HG02884 (cell line): ENCODE measurements around the gene TEDC2.

Experiments
- ATAC-seq: cut with Tn5 transposase; IDR thresholded peaks from one replicate; pipeline ENCODE4 v1.9.1; 2021; ENCODE audit warnings: mild to moderate bottlenecking, moderate library complexity; ENCODE audit not compliant: unreplicated experiment

Gene TEDC2

GRCh38 chr16:2494616-2495015 is 34.7 kb downstream of the TEDC2 start:
- no peak for ATAC-seq

GRCh38 chr16:2495041-2495440 is 35.1 kb downstream of the TEDC2 start:
- ATAC-seq: no peak

GRCh38 chr16:2496223-2497115 is 36.6 kb downstream of the TEDC2 start:
- ATAC-seq: no peak

- ATAC-seq: no peak
Measured at GRCh38 chr16:2497116-2497630, 37.3 kb downstream of the TEDC2 start.

GRCh38 chr16:2497695-2498484 is 38.0 kb downstream of the TEDC2 start:
- ATAC-seq: no peak

GRCh38 chr16:2498531-2499253 is 38.8 kb downstream of the TEDC2 start:
- ATAC-seq: no peak

- ATAC-seq: no peak
Measured at GRCh38 chr16:2499454-2499853, 39.5 kb downstream of the TEDC2 start.

GRCh38 chr16:2499890-2500429 is 40.1 kb downstream of the TEDC2 start:
- no peak for ATAC-seq

GRCh38 chr16:2500430-2500917 is 40.6 kb downstream of the TEDC2 start:
- no peak for ATAC-seq

- no peak for ATAC-seq
Measured at GRCh38 chr16:2500918-2501750, 41.2 kb downstream of the TEDC2 start.

- no peak for ATAC-seq
Measured at GRCh38 chr16:2501946-2502895, 42.3 kb downstream of the TEDC2 start.

- no peak for ATAC-seq
Measured at GRCh38 chr16:2505695-2506094, 45.8 kb downstream of the TEDC2 start.

GRCh38 chr16:2507052-2507659 is 47.2 kb downstream of the TEDC2 start:
- no peak for ATAC-seq

GRCh38 chr16:2507665-2508064 is 47.8 kb downstream of the TEDC2 start:
- no peak for ATAC-seq

GRCh38 chr16:2508722-2509400 is 49.0 kb downstream of the TEDC2 start:
- ATAC-seq: no peak

- no peak for ATAC-seq
Measured at GRCh38 chr16:2511128-2511800, 51.4 kb downstream of the TEDC2 start.
